GM21515 (cell line): ENCODE measurements around the gene ITGB8.

ENCODE experiments used
- ATAC-seq: cut with Tn5 transposase; IDR thresholded peaks from one replicate; pipeline ENCODE4 v1.9.1; 2021; ENCODE audit not compliant: unreplicated experiment

ITGB8 gene

GRCh38 chr7:20364571-20365196 is 34.0 kb downstream of the ITGB8 start:
- no peak for ATAC-seq

- no peak for ATAC-seq
These were observed 34.8 kb downstream of the ITGB8 start for GRCh38 chr7:20365486-20365885.

GRCh38 chr7:20374399-20374798 is 43.7 kb downstream of the ITGB8 start:
- no peak for ATAC-seq

GRCh38 chr7:20376796-20377195 is 46.1 kb downstream of the ITGB8 start:
- ATAC-seq, result no peak

- ATAC-seq, result no peak
These were observed 50.8 kb downstream of the ITGB8 start for GRCh38 chr7:20381406-20382034.

- no peak for ATAC-seq
These were observed 52.7 kb downstream of the ITGB8 start for GRCh38 chr7:20383351-20383750.

GRCh38 chr7:20385126-20385525 is 54.4 kb downstream of the ITGB8 start:
- ATAC-seq, result no peak

GRCh38 chr7:20388084-20388483 is 57.4 kb downstream of the ITGB8 start:
- no peak for ATAC-seq

GRCh38 chr7:20389192-20389591 is 58.5 kb downstream of the ITGB8 start:
- ATAC-seq, result peak; percentile 51

- no peak for ATAC-seq
These were observed 62.4 kb downstream of the ITGB8 start for GRCh38 chr7:20393021-20393610.

GRCh38 chr7:20393616-20394015 is 62.9 kb downstream of the ITGB8 start:
- ATAC-seq, result no peak

- ATAC-seq, result no peak
These were observed 63.6 kb downstream of the ITGB8 start for GRCh38 chr7:20394284-20394683.

GRCh38 chr7:20395104-20395503 is 64.4 kb downstream of the ITGB8 start:
- no peak for ATAC-seq

GRCh38 chr7:20395511-20395910 is 64.8 kb downstream of the ITGB8 start:
- peak; percentile 54 for ATAC-seq

GRCh38 chr7:20399521-20399920 is 68.8 kb downstream of the ITGB8 start:
- ATAC-seq, result no peak

- ATAC-seq, result no peak
These were observed 71.4 kb downstream of the ITGB8 start for GRCh38 chr7:20401861-20402746.

- no peak for ATAC-seq
These were observed 72.1 kb downstream of the ITGB8 start for GRCh38 chr7:20402747-20403230.

GRCh38 chr7:20403331-20403730 is 72.6 kb downstream of the ITGB8 start:
- no peak for ATAC-seq

GRCh38 chr7:20404320-20404719 is 73.6 kb downstream of the ITGB8 start:
- ATAC-seq, result no peak

GRCh38 chr7:20407585-20408466 is 77.1 kb downstream of the ITGB8 start:
- no peak for ATAC-seq

GRCh38 chr7:20408467-20408826 is 77.7 kb downstream of the ITGB8 start:
- ATAC-seq, result no peak
